ENCODE results near the gene CPE.
"Not testable (repeated sequence)": the region's sequence is repeated elsewhere in the genome, so short reads cannot be mapped to it uniquely, and the experiment has no call there.

CPE gene

GRCh38 chr4:165378745-165379677, at the start of gene CPE:
Gene CPE (plus strand): TSS chr4:165379008. CDS start chr4:165379222, 214 bp downstream.
- DNase-seq, result peak; percentile 75

GRCh38 chr4:165330071-165330470, 48.7 kb upstream of the CPE start:
- DNase-seq, result no peak

GRCh38 chr4:165330666-165331065, 48.1 kb upstream of the CPE start:
- DNase-seq, result no peak

GRCh38 chr4:165331359-165331758, 47.4 kb upstream of the CPE start:
- DNase-seq, result no peak

GRCh38 chr4:165331823-165332222, 47.0 kb upstream of the CPE start:
- no peak for DNase-seq

- no peak for DNase-seq
Observed at GRCh38 chr4:165332502-165332901, 46.3 kb upstream of the CPE start.

- no peak for DNase-seq
Observed at GRCh38 chr4:165335163-165335703, 43.6 kb upstream of the CPE start.

GRCh38 chr4:165336743-165337142, 42.1 kb upstream of the CPE start:
- DNase-seq, result no peak

GRCh38 chr4:165342340-165342739, 36.5 kb upstream of the CPE start:
- DNase-seq, result not testable (repeated sequence)

- no peak for DNase-seq
Observed at GRCh38 chr4:165343353-165344191, 35.2 kb upstream of the CPE start.

GRCh38 chr4:165345666-165346417, 33.0 kb upstream of the CPE start:
- DNase-seq, result no peak

- no peak for DNase-seq
Observed at GRCh38 chr4:165347647-165348569, 30.9 kb upstream of the CPE start.

- DNase-seq, result no peak
Observed at GRCh38 chr4:165351359-165352130, 27.3 kb upstream of the CPE start.

GRCh38 chr4:165355900-165356300, 22.9 kb upstream of the CPE start:
- peak; percentile 63 for DNase-seq

- DNase-seq, result no peak
Observed at GRCh38 chr4:165359506-165359905, 19.3 kb upstream of the CPE start.

GRCh38 chr4:165360041-165360695, 18.6 kb upstream of the CPE start:
- no peak for DNase-seq

- DNase-seq, result no peak
Observed at GRCh38 chr4:165360985-165361670, 17.7 kb upstream of the CPE start.

GRCh38 chr4:165361810-165362209, 17.0 kb upstream of the CPE start:
- DNase-seq, result no peak

- no peak for DNase-seq
Observed at GRCh38 chr4:165364452-165365080, 14.2 kb upstream of the CPE start.
